DMS153 (cell line): ENCODE data around the gene KIF1B.
"Not testable (repeated sequence)": the region's sequence is repeated elsewhere in the genome, so short reads cannot be mapped to it uniquely, and the experiment has no call there.

Experiments
- DNase-seq: peaks from one replicate; lab custom pipeline; 2025; lab: John Stamatoyannopoulos, UW

The KIF1B gene

GRCh38 chr1:10386761-10387676 is 176.6 kb downstream of the KIF1B start:
- DNase-seq: no peak

GRCh38 chr1:10387677-10388386 is 177.5 kb downstream of the KIF1B start:
- peak; percentile 23 for DNase-seq

GRCh38 chr1:10388387-10388715 is 178.0 kb downstream of the KIF1B start:
- no peak for DNase-seq

DNA sequence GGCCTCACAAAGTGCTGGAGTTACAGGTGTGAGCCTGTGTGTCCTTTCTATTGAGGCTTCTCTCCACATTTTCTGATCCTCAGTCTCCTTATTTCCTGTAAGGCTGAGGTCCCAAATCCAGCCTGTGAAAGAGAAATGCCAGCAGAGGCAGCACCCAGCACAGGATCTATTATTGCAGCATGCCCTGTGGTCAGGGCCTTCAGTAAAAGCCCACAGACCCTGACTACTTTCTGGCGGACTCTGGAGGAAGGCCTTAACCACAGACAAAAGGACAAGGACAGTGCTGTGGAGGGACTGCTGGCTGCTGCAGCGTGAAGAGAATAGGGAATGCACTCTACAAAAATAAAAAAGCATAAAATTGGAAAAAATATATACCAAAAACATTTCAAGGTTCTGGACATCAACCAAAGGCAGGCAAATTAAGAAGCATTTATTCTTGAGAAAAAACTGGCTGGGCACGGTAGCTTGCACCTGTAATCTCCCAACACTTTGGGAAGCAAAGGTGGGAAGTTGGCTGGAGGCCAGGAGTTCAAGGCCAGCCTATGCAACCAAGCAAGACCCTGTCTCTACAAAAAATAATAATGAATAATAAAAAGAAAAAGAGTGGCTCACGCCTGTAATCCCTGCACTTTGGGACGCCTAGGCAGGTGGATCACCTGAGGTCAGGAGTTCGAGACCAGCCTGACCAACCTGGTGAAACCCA is 179.1 kb downstream of the KIF1B start:
- DNase-seq: no peak

GRCh38 chr1:10396870-10397269 is 186.5 kb downstream of the KIF1B start:
- no peak for DNase-seq

GRCh38 chr1:10398278-10398733 is 187.9 kb downstream of the KIF1B start:
- DNase-seq: no peak

- peak; percentile 99 for DNase-seq
Measured at GRCh38 chr1:10398734-10399443, 188.5 kb downstream of the KIF1B start, which contains the start of gene PGD. Gene PGD (plus strand): TSS chr1:10399064. CDS start chr1:10399118, 54 bp downstream.

DNA sequence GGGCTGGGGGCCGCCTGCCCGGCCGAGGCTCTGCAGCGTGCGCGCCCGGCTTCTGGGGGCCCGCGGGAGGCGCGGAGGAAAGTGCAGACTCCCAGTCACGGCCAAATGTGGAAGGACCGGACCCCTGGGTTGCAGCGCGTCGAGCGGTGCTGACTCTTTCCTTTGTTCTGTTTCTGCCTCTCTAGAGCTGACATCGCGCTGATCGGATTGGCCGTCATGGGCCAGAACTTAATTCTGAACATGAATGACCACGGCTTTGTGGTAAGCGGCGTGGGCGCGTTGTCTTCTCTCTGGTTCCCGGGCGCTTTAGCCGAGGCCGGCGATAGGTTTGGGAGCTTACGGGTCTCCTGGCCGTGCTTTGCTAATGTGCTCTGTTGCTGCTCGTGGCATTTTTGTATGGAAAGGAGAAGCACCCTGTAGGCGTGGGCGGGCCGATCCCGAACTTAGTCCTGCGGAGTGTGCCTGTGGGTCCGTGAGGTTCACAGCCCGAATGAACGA is 189.1 kb downstream of the KIF1B start:
- no peak for DNase-seq

DNA sequence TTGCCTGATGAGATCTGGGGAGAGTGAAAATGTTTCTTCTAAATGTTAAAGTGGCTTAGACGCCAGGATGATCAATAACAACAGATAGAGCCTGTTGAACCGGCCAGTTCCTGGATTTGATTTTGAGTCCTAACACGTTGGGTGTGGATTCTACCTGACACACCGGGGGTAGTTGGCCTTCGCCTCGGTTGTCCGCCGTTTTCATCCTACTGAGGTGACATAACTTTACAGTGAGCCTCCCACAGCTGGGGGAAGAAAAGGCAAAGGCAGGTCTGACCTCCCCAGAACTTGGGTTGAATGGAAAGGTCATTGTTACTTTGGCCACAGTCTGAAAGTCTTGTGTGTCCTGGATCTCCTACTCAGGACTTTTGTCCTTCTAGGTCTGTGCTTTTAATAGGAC is 189.6 kb downstream of the KIF1B start:
- no peak for DNase-seq

- DNase-seq: no peak
Measured at GRCh38 chr1:10401281-10401680, 190.9 kb downstream of the KIF1B start.

- no peak for DNase-seq
Measured at GRCh38 chr1:10402729-10403274, 192.4 kb downstream of the KIF1B start.

GRCh38 chr1:10407201-10407600 is 196.8 kb downstream of the KIF1B start:
- DNase-seq: no peak

DNA sequence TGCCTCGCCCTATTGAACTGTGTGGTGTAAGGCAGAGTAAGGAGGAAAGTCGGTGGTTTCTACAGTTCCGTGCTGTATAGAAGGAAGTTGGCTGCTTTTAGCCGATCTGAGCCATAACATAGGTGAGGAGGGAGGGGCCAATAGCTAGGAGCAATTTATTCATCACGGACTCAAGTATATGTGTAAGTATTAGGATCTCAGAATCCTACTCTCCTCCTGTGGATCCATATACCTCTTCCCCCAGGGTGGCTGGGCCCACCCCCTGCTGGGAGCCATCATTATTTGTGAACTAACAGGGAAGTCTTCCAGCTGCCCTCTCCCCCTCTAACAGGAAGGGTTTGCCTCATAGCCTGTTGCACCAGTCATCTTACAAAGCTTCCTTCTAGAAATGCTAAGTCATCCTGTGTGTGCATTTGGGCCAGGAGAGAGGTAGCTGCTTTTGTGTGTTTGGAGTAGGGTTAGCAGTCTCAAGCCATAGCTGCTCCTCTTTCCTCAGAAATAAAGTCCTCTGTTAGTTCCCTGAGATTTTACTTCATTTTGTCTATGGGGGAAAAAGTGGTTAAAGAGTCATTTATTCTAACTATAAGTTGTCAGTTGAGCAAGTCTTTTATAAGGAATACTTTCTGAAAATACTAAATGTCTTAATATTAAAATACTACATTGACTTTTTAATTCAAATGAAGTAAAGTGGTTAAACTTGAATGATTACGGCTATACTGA is 205.0 kb downstream of the KIF1B start:
- peak; percentile 18 for DNase-seq

GRCh38 chr1:10415967-10416366 is 205.6 kb downstream of the KIF1B start:
- DNase-seq: not testable (repeated sequence)

DNA sequence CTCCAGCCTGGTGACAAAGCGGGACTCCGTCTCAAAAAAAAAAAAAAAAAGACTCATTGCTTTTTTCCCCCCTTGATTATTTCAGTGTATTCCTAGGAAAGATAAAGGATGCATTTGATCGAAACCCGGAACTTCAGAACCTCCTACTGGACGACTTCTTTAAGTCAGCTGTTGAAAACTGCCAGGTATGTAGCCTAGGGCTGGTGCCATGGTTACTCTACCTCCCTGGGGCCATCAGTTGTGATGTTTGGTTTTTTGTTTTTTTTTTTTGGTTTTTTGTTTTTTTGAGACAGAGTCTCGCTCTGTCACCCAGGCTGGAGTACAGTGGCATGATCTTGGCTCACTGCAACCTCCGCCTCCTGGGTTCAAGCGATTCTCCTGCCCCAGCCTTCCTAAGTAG is 208.4 kb downstream of the KIF1B start:
- not testable (repeated sequence) for DNase-seq

DNA sequence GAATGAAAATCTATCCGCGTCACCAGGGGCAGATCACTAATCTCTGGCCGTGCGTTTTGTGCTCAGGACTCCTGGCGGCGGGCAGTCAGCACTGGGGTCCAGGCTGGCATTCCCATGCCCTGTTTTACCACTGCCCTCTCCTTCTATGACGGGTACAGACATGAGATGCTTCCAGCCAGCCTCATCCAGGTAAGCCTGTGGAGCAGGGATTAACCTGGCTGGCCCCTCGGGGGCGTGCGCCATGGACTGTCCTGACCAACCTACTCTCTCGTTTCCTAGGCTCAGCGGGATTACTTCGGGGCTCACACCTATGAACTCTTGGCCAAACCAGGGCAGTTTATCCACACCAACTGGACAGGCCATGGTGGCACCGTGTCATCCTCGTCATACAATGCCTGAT is 209.0 kb downstream of the KIF1B start:
- DNase-seq: no peak

GRCh38 chr1:10421637-10422036 is 211.3 kb downstream of the KIF1B start:
- no peak for DNase-seq

- no peak for DNase-seq
Measured at GRCh38 chr1:10424034-10424433, 213.7 kb downstream of the KIF1B start.

DNA sequence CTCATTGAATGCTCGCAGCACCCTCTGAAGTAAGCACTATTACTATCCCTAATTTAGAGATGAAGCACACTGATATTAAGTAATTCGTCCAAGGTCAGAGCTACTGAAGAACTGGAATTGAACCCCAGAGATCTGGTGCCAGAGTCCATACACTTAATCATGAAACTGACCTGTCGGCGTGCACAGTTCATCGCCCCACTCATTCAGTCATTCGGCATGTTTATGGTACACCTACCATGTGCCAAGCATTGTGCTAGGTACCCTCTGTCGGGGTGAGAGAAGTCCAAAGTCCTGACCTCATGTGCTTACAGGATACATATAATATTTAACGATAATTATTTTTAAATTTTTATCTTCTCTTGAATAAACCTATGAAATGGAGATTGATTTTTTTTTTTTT is 214.3 kb downstream of the KIF1B start:
- no peak for DNase-seq

DNA sequence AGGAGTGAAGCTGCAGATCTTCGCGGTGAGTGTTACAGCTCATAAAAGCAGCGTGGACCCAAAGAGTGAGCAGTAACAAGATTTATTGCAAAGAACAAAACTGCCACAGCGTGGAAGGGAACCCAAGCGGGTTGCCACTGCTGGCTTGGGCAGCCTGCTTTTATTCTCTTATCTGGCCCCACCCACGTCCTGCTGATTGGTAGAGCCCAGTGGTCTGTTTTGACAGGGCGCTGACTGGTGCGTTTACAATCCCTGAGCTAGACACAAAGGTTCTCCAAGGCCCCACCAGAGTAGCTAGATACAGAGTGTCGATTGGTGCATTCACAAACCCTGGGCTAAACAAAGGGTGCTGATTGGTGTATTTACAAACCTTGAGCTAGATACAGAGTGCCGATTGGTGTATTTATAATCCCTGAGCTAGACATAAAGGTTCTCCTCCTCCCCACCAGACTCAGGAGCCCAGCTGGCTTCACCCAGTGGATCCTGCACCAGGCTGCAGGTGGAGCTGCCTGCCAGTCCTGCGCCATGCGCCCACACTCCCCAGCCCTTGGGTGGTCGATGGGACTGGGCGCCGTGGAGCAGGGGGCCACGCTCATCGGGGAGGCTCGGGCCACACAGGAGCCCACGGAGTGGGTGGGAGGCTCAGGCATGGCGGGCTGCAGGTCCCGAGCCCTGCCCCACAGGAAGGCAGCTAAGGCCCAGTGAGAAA is 215.6 kb downstream of the KIF1B start:
- not testable (repeated sequence) for DNase-seq
